ENCODE results near the gene SDK2.
A peak's percentile ranks its signal among the peaks of the same experiment; 100 is the strongest.

SDK2 gene

GRCh38 chr17:73605444-73605843 lies 38.8 kb downstream of the SDK2 start:
- DNase-seq, result no peak

GRCh38 chr17:73604476-73604875 lies 39.8 kb downstream of the SDK2 start:
- no peak for DNase-seq

GRCh38 chr17:73603971-73604370 lies 40.3 kb downstream of the SDK2 start:
- no peak for DNase-seq

GRCh38 chr17:73600103-73600871 lies 44.0 kb downstream of the SDK2 start:
- DNase-seq, result no peak

DNA sequence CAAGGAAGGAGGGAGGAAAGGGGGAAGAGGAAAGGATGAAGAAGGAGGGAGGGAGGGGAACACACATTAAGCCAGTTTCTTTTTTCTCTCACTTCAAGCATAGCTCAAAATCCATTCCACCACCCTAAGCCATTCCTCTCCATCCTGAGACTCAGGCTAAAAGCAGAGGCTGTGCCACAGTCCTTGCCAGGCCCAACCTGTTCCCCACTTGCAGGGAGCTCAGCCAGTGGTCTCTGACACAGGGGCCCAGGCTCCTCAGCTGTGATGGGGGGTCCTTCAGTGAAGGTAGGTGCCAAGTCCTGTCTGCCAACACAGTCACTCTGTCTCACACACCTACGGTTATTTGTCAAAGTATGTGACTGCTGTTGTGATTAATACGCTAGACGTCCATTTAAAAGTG lies 44.6 kb downstream of the SDK2 start:
- DNase-seq, result no peak

DNA sequence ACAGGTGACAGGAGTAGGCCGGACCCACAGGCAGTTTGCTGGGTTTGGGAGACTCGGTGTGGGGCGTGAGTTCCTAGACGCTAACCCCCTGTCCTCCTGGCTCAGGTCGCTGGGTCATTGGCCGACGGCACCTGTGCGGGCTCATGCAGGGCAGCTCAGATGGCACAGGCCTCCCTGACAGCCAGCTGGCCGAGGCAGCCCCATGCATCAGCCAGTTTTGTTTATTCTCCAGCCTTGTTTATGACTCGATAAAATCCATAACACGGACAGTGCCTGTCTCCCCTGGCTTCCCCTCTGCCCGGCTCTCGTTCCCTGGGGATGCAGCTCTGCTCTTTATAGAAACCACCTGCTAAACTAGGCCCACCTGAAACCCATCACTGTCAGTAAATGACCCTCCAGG lies 46.0 kb downstream of the SDK2 start:
- no peak for DNase-seq

- no peak for DNase-seq
Measured at GRCh38 chr17:73595931-73596330, 48.3 kb downstream of the SDK2 start.

- peak; percentile 6 for DNase-seq
Measured at GRCh38 chr17:73595479-73595878, 48.8 kb downstream of the SDK2 start.

DNA sequence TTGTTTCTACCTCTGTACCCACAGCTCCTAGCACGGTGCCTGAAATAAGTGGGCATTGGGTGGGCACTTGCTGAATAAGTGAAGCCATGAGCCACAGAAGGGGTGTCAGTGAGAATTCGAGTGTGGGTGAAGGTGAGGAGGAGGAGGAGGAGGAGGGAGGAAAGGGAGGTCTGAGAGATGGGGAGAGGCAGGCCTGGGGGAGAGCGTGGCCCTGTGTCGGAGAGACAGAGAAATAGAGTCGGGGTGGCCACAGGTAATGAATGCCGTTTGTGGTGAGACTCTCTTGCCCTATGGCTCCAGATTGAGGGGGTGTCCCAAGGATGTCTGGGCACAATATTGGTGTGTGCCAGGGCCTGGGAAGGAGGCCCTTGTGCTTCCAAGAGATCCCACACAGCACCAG lies 49.2 kb downstream of the SDK2 start:
- no peak for DNase-seq

- DNase-seq, result no peak
Measured at GRCh38 chr17:73594598-73594997, 49.6 kb downstream of the SDK2 start.

DNA sequence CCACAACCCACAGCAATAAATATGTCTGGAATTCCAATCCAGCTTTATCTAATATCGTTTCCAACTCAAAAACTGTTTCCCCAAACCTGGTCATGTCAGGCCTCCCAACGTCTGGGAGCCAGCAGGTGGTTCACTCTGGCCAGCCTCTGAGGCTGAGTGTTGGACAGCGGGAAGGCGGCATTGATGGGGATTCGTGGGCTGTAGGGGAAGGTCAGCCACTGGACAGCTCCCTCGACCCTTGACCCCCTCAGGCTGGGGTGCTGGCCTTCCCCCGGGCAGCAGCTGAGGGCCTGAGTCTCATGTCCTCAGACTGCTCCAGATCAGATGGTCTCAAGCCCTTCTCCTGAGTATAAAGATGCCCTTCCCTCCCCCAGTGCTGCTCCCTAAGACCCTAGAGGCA lies 50.2 kb downstream of the SDK2 start:
- no peak for DNase-seq

DNA sequence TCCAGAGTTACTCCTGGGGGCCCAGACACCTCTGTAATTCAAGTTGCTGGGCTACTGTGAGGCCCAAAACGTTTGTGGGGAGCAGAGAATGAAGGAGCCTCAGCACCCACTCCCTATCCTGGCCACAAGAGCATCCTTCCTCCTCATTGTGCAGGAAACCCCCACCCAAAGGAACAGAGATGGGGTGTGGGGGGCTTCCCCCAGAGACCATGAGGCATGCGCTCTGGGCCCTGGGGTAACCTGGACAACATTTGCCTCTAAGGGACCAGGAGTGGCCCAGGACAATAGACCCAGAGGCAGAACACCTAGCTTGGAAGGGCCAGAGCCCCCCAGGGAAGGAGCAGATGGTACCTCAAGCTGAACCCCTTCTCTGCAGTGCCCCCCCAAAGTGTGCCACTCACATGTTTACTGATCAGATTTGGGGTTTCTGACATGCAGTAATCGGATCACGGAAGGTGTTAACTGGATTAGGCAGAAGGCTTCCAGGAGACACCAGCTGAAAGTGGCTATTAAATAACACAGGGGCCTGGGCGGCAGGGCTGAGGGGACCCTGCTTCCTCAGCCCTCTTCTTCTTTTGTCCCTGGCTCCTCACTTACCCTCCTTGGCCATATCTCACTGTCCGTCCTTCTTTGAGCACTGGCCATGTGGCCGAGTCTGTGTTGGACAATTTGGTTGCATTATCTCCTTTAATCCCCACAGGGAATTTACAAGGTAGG lies 50.8 kb downstream of the SDK2 start:
- DNase-seq, result no peak

DNA sequence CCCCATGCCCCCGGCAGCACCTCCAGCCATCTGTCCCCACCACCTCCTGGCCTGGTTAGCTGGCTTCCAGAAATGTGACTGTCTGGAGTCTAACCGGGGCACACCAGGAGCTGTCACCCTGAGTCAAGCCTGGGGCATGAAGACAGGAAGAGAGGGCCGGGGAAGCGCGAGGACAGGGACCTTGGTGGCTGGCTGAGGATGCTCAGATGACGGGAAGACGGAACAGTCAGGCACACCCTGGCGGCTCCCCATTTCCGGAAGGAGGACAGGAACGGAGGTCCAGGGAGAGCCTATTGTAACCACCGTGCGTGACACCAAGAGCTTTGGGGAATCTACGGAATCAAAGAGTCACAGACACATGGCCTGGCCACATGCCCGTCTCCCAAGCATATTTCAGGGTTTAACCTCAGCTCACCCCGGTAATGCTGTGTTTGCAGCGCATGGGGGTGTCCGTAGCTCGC lies 51.7 kb downstream of the SDK2 start:
- DNase-seq, result no peak

- DNase-seq, result no peak
Measured at GRCh38 chr17:73592079-73592415, 52.2 kb downstream of the SDK2 start.

GRCh38 chr17:73591296-73592078 lies 52.8 kb downstream of the SDK2 start:
- DNase-seq, result no peak

DNA sequence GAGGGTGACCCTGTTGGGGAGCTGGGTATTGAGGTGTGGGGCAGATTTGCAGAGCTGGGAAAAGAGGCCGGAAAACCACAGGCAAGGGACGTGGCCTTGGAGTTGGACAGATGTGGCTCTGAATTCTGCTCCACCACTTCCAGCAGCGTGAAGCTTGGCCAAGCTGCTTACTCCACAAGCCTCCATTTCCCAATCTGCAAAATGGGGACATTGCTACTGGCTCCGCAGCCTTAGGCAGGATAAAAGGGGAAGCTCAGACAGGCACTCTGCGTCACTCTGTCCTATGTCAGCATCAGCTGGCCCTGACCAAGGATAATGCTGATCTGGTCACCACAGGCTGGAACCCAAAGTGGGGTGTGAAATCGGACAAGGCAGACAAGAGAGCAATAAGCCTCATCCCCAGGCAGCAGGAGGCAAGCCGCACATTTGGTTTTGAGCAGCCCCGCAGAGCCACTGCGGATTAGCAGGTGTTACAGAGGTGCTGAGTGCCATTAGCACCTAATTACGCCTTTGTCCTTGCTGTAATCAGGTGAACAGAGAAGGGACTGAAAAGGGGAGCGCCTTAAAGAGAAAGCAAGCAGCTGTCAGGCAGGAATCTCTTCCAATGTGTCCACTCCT lies 54.8 kb downstream of the SDK2 start:
- DNase-seq, result no peak

DNA sequence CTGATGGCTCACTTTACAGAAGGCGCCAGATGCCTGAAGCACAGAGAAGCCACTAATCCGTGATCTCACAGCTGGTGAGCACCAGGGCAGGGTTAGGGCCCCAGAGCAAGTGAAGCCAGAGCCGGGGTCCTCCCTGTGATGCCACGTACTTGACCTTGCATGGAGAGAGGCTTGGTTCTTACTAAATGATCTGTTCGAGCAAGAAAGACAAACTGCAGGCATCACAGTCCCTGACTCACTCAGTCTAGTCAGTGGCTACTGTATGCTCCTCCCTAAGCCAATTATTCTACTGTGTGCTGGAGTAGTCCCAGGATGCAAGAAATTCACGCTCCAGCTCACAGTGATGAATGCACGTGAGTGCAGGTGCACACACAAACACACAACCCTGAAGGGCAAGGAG lies 55.4 kb downstream of the SDK2 start:
- DNase-seq, result no peak

GRCh38 chr17:73588301-73588846 lies 55.9 kb downstream of the SDK2 start:
- DNase-seq, result no peak

DNA sequence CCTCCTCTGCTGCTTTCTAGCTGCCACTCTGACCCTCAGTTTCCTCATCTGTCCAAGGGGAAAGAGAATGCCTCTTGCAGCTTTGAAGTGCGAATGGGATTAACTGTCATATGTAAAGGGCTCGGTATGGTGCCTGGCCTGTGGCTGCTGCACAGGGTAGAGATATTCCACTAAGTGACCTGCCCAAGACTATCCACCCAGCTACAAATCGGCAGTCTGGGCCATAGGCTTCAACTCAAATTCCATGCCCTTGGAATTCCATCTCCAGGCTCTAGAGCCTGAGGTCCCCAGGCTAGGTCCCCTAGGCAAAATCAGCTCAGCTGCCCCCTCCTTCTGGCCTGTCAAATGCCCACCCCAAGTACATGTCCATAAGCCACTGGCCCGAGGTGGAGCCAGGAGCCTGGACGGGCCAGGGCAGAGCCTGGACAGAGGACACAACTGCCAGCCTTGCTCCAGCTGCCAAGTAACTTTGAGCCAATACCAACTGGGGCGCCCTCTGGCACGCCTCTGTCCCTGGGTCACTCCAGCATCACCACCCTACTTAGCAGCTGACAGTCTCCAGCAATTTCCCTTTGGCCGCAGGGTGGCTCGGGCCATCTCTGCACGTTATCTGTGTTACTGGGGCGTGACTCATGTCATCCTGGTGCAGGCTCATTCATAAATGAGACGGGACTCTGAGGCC lies 57.2 kb downstream of the SDK2 start:
- no peak for DNase-seq

- DNase-seq, result no peak
Measured at GRCh38 chr17:73586275-73586832, 57.9 kb downstream of the SDK2 start.

DNA sequence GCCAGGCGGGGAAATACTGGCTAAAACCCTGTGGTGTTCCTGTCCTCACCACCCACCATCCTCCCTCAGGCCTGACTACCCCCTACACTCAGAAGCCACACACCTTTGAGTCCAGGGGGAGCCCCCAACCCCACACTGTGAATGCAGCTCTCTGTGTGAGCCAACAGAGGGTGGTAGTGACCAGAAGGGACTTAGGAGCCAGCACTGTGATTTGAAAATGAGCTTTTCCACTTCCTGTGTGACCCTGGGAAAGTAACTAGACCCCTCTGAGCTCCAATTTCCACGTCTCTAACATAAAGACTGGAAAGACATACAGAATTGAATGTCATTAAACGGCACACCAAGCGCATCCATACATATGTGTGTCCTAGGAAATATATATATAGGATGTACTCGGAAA lies 58.7 kb downstream of the SDK2 start:
- no peak for DNase-seq

DNA sequence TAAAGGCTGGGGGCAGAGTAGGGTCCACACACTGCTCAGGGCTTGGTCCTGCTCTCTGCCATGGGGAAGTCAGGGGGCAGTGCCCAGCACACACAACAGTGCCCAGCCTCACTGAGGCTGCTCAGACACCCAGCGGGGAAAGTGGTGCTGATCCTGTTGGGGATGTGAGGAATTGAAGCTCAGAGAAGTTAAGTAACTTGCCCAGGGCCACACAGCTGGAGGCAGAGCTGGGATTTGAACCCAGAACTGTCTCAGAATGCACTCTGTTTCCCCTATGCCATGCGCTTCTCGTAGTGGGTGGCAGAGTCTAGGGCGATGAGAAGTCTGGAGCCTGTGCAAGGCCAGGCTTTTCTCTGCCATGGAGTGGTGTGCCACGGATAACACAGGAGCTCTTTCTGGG lies 59.3 kb downstream of the SDK2 start:
- DNase-seq, result no peak

Measured in midbrain (tissue), 1 donor.